ENCODE data around the gene AMN1. TPM values are rescaled to one million over a fixed set of nuclear protein-coding genes. Genes with fewer than 3 reads are reported as not detected.
A peak's percentile ranks its signal among the peaks of the same experiment; 100 is the strongest.

AMN1 gene
- total and polyA plus RNA-seq, 2 of the 13 experiments (the other 11 are each of a cell fraction or from before 2014, with no cell fraction given) = 7.5 to 26.5 TPM

GRCh38 chr12:31659087-31659942 is 69.5 kb downstream of the AMN1 start, which contains the start of gene ETFBKMT (continued):
- no peak; the same call in 1 of the 2 replicates for TF ChIP-seq ZNF784 (CRISPR knock-in tag; IDR thresholded peaks at IDR 0.05; ENCODE audit: borderline replicate concordance)
- TF ChIP-seq KAT2B (IDR thresholded peaks at IDR 0.05; ENCODE audit: borderline replicate concordance, low read depth, low read length) = no peak
- no peak for TF ChIP-seq NR2F2 (IDR thresholded peaks at IDR 0.05; ENCODE audit: borderline replicate concordance, low read depth)
- 0 out of 2 replicates have a peak, but pooled peaks have one; percentile 54 for TF ChIP-seq ZNF563 (CRISPR knock-in tag; IDR thresholded peaks at IDR 0.05)
- no peak for TF ChIP-seq ETV6 (CRISPR knock-in tag; conservative IDR thresholded peaks at IDR 0.05)
- peak; percentile 33; the same call in 1 of the 2 replicates for TF ChIP-seq ZNF709 (CRISPR knock-in tag; IDR thresholded peaks at IDR 0.05)
- no peak for TF ChIP-seq ZNF644 (CRISPR knock-in tag; IDR thresholded peaks at IDR 0.05; ENCODE audit: low read depth)
- TF ChIP-seq GLMP (CRISPR knock-in tag; IDR thresholded peaks at IDR 0.05; ENCODE audit: borderline replicate concordance) = no peak
- no peak for TF ChIP-seq GPN1 (CRISPR knock-in tag; IDR thresholded peaks at IDR 0.05; ENCODE audit: borderline replicate concordance)
- no peak for TF ChIP-seq CC2D1A (CRISPR knock-in tag; IDR thresholded peaks at IDR 0.05)
- TF ChIP-seq ZNF891 (CRISPR knock-in tag; IDR thresholded peaks at IDR 0.05) = peak; percentile 73; the same call in 1 of the 2 replicates
- TF ChIP-seq SNRNP70 (IDR thresholded peaks at IDR 0.05; ENCODE audit: low read depth, low read length) = no peak
- TF ChIP-seq NR2C2 (CRISPR knock-in tag; IDR thresholded peaks at IDR 0.05; ENCODE audit: borderline replicate concordance) = peak; percentile 91
- no peak for TF ChIP-seq ZNF232 (CRISPR knock-in tag; IDR thresholded peaks at IDR 0.05; ENCODE audit: borderline replicate concordance)
- TF ChIP-seq SPEN (CRISPR knock-in tag; IDR thresholded peaks at IDR 0.05; ENCODE audit: low read depth) = no peak
- 0 out of 2 replicates have a peak, but pooled peaks have one; percentile 12 for TF ChIP-seq ZMYM2 (CRISPR knock-in tag; IDR thresholded peaks at IDR 0.05)
- no peak for TF ChIP-seq CSRNP1 (CRISPR knock-in tag; IDR thresholded peaks at IDR 0.05)
- peak; percentile 90 for TF ChIP-seq MAX (IDR thresholded peaks at IDR 0.05)
- TF ChIP-seq ESRRA (CRISPR knock-in tag; IDR thresholded peaks at IDR 0.05; ENCODE audit: low read depth) = no peak
- no peak; the same call in 1 of the 2 replicates for TF ChIP-seq HOMEZ (CRISPR knock-in tag; IDR thresholded peaks at IDR 0.05; ENCODE audit: low read depth)
- TF ChIP-seq ZNF503 (CRISPR knock-in tag; IDR thresholded peaks at IDR 0.05) = no peak
- peak; percentile 37 for TF ChIP-seq PTBP1 (IDR thresholded peaks at IDR 0.05; ENCODE audit: low read depth, low read length, poor library complexity, severe bottlenecking)

Measured in HepG2 (cell line).